ENCODE measurements around the gene SUGCT.

DNA sequence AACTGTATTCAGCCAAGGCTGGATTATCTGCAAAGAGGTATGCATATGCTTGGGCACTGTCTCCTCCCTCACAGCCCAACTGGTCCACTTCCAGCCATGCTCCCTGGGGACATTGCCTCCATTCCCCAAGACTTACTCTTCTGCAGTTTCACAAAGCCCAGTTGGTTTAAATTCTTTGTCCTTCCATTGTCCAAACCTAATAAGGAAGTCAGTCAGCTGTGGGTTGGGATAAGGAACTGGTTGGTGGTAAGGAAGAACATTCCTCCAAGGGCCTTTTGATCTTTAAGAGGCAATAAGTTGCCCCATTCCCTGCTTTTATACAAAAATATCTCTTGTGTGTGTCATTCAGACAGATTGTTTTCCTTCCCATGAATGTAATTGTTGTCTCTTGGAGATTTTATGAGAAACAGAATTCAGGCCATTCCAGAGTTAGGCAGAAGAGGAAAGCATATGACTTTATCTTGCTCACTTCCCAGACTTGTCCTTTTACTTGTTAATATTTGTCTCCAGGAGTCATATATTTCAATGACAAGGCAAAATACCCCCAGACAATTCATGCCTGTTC lies 673.7 kb downstream of the SUGCT start:
- TF ChIP-seq CTCF (IDR thresholded peaks at IDR 0.05; ENCODE audit: low read depth, low read length): no peak
- TF ChIP-seq POLR2A (IDR thresholded peaks at IDR 0.05; ENCODE audit: extremely low read depth, insufficient read length): no peak
